Testis (tissue), 3 donors: Measurements from ENCODE around the gene TIAM2. TPM values are rescaled to one million over a fixed set of nuclear protein-coding genes. Genes with fewer than 3 reads are reported as not detected.
"Not testable (repeated sequence)": the region's sequence is repeated elsewhere in the genome, so short reads cannot be mapped to it uniquely, and the experiment has no call there.

Experiments used
- DNase-seq: peaks from one replicate; pipeline ENCODE4 v3.0.0-alpha.2; 2019
- H3K27ac ChIP-seq, 2 donors: fragments of 200-600 bp; sonication (generic); one replicate each; pipeline ENCODE4 v1.5.1; 2019
- H3K27me3 ChIP-seq: fragments of 200-600 bp; sonication (generic); one replicate; pipeline ENCODE4 v1.5.1; 2019
- H3K36me3 ChIP-seq: fragments of 200-600 bp; sonication (generic); one replicate; pipeline ENCODE4 v1.5.1; 2017; ENCODE audit warnings: low read depth; ENCODE audit errors: missing control alignments
- H3K4me1 ChIP-seq: fragments of 200-600 bp; sonication (generic); one replicate; pipeline ENCODE4 v1.5.1; 2019
- H3K4me3 ChIP-seq, 2 donors: fragments of 200-600 bp; sonication (generic); one replicate each; pipeline ENCODE4 v1.5.1; 2017 to 2019
- H3K9me3 ChIP-seq: fragments of 200-600 bp; sonication (generic); one replicate; pipeline ENCODE4 v1.5.1; 2017
- POLR2A ChIP-seq: fragments of 450-650 bp; IDR thresholded peaks from one replicate; pipeline ENCODE4 v1.6.1; 2017; ENCODE audit warnings: antibody characterized with exemption, mild to moderate bottlenecking, moderate library complexity
- WGBS, 2 donors: methylation state at CpG; one replicate each; pipeline ENCODE4 v1.1.5; 2018; 5-methylcytosine and 5-hydroxymethylcytosine counted together
- intact Hi-C: fragments of 100-400 bp; cut with DNase I; formaldehyde crosslinking; loops from one replicate; pipeline ENCODE4 v1.15.1; 2023; ENCODE audit warnings: low total_unique reads
- polyA plus RNA-seq: library from polyadenylated mRNA; stranded (reverse); fragments of 350-450 nt; fragmentation: Illumina TruSeq; extraction: RNeasy Lipid Tissue Mini Kit (QIAGEN cat#74804); gene quantifications from one replicate; pipeline ENCODE4 v1.2.3, GENCODE V29; 2014; ENCODE audit warnings: low read depth, low replicate concordance; ENCODE audit not compliant: insufficient read depth
- total RNA-seq, 2 donors: library from RNA; depleted of rRNA; stranded (reverse); fragments of >200 nt; gene quantifications; one replicate each; pipeline ENCODE4 v1.2.3, GENCODE V29; 2016
- TF ChIP-seq, protein P1 (sequence below), 3 experiments: fragments of 450-650 bp in 2 of 3; fragments of 200-600 bp in 1 of 3; sonication (generic) in 1 of 3; IDR thresholded peaks; one replicate each; pipeline ENCODE4 v1.5.1; 2016 to 2019; ENCODE audit warnings: antibody characterized with exemption in 3 of 3, mild to moderate bottlenecking in 2 of 3, moderate library complexity in 1 of 3

Gene TIAM2
- total and polyA plus RNA-seq, 3 donors from 2014 or later, result 22.7 to 43.8 (median 38.0) TPM

DNA sequence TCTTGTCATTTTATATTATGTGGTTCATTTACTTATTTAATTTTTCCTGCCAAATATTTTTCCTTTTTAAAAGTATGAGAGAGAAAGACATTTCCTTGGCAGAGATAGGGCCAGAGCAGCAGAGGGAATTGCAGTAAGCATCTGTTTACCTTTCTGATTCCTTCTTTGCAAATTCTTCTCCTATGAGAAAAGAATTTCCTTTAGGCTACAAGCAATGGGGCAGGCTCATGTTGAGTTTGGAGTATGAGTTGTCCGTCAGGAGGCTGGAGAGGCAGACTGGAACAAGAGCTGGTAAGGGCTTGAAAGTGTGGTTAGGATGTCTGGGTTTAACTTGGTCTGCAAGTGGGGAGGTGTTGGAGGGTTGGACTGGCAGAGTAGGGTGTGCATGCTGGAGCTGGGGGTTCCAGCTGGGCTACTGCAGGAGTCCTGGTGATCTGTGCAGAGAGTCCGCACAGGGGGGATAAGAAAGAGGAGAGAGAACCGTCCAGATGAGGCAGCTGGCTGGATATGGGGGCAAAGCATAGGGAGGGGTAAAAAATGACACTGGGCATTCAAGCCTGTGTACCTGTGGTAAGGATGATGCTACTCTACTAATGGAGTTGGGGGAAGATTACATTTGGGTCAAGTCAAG lies 19.7 kb downstream of the TIAM2 start:
- no peaks in the 10 kb centered on the region for H3K4me1 ChIP-seq
- no peak for DNase-seq
- no peaks in the 10 kb centered on the region for H3K27me3 ChIP-seq
- 91 to 92% methylated on average over 3 of the region's 3 CpGs for WGBS, 2 donors
- no peak overlapping the region for H3K4me3 ChIP-seq
- intact Hi-C loops, result no loop called here
- no peak for TF ChIP-seq POLR2A
- TF ChIP-seq, protein P1, sequence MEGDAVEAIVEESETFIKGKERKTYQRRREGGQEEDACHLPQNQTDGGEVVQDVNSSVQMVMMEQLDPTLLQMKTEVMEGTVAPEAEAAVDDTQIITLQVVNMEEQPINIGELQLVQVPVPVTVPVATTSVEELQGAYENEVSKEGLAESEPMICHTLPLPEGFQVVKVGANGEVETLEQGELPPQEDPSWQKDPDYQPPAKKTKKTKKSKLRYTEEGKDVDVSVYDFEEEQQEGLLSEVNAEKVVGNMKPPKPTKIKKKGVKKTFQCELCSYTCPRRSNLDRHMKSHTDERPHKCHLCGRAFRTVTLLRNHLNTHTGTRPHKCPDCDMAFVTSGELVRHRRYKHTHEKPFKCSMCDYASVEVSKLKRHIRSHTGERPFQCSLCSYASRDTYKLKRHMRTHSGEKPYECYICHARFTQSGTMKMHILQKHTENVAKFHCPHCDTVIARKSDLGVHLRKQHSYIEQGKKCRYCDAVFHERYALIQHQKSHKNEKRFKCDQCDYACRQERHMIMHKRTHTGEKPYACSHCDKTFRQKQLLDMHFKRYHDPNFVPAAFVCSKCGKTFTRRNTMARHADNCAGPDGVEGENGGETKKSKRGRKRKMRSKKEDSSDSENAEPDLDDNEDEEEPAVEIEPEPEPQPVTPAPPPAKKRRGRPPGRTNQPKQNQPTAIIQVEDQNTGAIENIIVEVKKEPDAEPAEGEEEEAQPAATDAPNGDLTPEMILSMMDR (IDR thresholded peaks at IDR 0.05), result no peak
- no peaks in the 10 kb centered on the region for H3K36me3 ChIP-seq
- H3K9me3 ChIP-seq, result no peaks in the 10 kb centered on the region
- no peak overlapping the region for H3K27ac ChIP-seq

DNA sequence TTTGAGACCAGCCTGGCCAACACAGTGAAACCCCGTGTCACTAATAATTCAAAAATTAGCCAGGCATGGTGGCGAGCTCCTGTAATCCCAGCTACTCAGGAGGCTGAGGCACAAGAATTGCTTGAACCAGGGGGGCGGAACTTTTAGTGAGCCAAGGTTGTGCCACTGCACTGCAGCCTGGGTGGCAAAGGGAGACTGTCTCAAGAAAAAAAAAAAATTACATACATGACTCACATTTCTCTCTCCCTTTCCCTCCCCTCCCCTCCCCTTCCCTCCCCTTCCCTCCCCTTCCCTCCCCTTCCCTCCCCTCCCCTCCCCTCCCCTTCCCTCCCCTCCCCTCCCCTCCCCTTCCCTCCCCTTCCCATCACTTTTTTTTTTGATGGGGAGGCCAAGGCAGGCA lies 23.3 kb downstream of the TIAM2 start:
- DNase-seq, H3K36me3 ChIP-seq, H3K9me3 ChIP-seq, H3K4me1 ChIP-seq, H3K27me3 ChIP-seq, H3K27ac ChIP-seq, intact Hi-C loops, H3K4me3 ChIP-seq: not testable (repeated sequence)
- 95 to 98% methylated on average over 3 of the region's 3 CpGs for WGBS, 2 donors

DNA sequence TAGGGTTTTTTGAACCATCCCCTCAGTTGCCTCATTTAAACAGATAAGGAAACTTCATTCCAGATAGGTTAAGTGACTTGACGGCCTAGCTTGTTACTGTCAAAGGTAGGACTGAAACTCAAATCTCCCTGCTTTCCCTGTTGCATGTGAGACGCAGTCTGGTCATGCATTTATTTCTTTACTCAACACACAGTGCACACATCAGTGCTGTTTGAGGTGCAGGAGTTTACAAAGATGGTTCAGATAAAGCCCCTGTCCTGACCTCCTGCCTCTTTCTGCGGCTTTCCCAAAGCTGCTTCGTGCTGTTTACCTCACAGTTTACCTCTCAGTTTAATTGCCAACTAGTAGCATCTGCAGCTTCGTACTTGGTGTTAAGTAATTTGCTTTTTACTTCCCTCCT lies 26.6 kb downstream of the TIAM2 start:
- Histone ChIP-seq H3K4me1 (peaks cover 8% of the 10 kb centered on the region), H3K36me3 (no peaks in the 10 kb centered on the region), H3K27ac (no peak overlapping the region), H3K27me3 (no peaks in the 10 kb centered on the region), H3K4me3 (no peak overlapping the region), H3K9me3 (no peaks in the 10 kb centered on the region)
- no peak for DNase-seq
- intact Hi-C loops, result no loop called here
- TF ChIP-seq, protein P1 (IDR thresholded peaks at IDR 0.05), result no peak
- no peak for TF ChIP-seq POLR2A
- WGBS, 2 donors, result 88 to 92% methylated on average over 5 of the region's 5 CpGs

DNA sequence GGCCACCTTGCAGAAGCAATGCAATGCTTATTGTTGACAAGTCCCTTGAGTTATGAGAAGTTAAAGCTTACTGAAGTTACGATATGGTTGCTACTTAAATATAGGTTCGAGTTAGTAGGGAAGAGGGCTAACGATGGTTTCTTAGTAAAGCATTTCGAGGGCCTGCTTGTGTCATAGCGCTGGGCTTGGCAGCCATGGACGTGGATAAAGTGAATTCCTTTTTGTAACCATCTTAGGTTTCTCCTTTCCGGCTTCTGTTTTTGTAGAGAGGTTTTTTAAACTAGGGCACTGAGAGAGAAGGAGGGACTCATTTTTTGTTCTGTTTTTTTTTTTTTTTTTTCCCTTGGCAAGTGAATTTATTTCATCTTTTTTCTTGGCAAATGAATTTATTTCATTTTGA lies 27.6 kb downstream of the TIAM2 start:
- TF ChIP-seq, protein P1 (IDR thresholded peaks at IDR 0.05), result no peak
- TF ChIP-seq POLR2A, result no peak
- H3K27ac ChIP-seq, result no peak overlapping the region
- H3K36me3 ChIP-seq, result no peaks in the 10 kb centered on the region
- H3K4me1 ChIP-seq, result peaks cover 8% of the 10 kb centered on the region
- no peaks in the 10 kb centered on the region for H3K9me3 ChIP-seq
- DNase-seq, result no peak
- H3K4me3 ChIP-seq, result no peak overlapping the region
- intact Hi-C loops, result no loop called here
- WGBS, 2 donors, result 81 to 92% methylated on average over 7 of the region's 7 CpGs
- no peaks in the 10 kb centered on the region for H3K27me3 ChIP-seq

DNA sequence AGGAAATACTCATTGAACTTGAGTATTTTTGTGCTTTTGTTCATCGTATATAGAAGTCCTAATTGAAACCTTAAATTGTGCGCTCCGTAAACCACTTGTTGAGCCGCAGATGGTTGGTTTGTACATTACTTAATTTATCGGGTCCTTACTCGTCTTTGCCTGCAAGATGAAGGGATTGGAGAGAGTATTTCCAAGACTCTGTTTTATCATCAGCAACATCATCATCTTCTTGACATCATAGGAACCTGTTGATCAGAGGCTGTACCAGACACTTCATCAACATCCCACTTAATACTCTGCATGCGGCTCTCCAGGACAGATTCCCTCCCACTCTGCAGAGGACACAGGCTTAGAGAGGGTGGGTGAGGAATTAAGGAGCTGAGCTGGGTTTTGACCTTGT lies 28.6 kb downstream of the TIAM2 start:
- DNase-seq, result no peak
- Histone ChIP-seq H3K27me3 (no peaks in the 10 kb centered on the region), H3K9me3 (no peaks in the 10 kb centered on the region), H3K27ac (no peak overlapping the region), H3K4me3 (no peak overlapping the region), H3K4me1 (peaks cover 8% of the 10 kb centered on the region), H3K36me3 (no peaks in the 10 kb centered on the region)
- intact Hi-C loops, result no loop called here
- WGBS, 2 donors, result 94 to 95% methylated on average over 7 of the region's 7 CpGs
- no peak for TF ChIP-seq POLR2A
- TF ChIP-seq, protein P1 (IDR thresholded peaks at IDR 0.05), result no peak
